Endothelial cell of umbilical vein (primary cell): ENCODE data around the gene CACNA2D3. TPM values are rescaled to one million over a fixed set of nuclear protein-coding genes. Genes with fewer than 3 reads are reported as not detected.

Experiments used
- BruUV-seq: library from RNA; stranded (reverse); fragments of 400-500 nt; replicated peaks from 2 replicates; lab custom pipeline; 2021; lab: Mats Ljungman, UMichigan
- CTCF ChIA-PET: fragments of 300-600, 350-600 bp; sonication (Branson Sonifier 250); formaldehyde crosslinking; loops from one replicate; lab custom pipeline; 2021; ENCODE audit warnings: antibody characterized with exemption, inconsistent platforms; lab: Charles Lee
- POLR2A ChIA-PET: fragments of 300-600, 350-600 bp; sonication (Branson Sonifier 250); formaldehyde crosslinking; loops from one replicate; lab custom pipeline; 2021; ENCODE audit warnings: antibody characterized with exemption, inconsistent platforms; lab: Charles Lee
- DNase-seq: peaks from one replicate; pipeline ENCODE4 v3.0.0-alpha.2; 2011; ENCODE audit warnings: low read depth, low spot score
- FAIRE-seq: peaks from 2 replicates; lab custom pipeline; 2011; peaks lifted over from hg19 to GRCh38; lab: Jason Lieb, UNC
- H2AFZ ChIP-seq: 2 replicates; pipeline ENCODE4 v1.6.0; 2012; ENCODE audit warnings: low read depth, low read length, control low read depth, inconsistent platforms
- H3K27ac ChIP-seq: 2 replicates; pipeline ENCODE4 v1.5.1; 2011; ENCODE audit warnings: low read depth, mild to moderate bottlenecking, control low read depth, low read length, moderate library complexity; ENCODE audit not compliant: insufficient read depth
- H3K27me3 ChIP-seq, 2 experiments: 2 replicates each; pipeline versions ENCODE4 v1.6.0 to v1.6.1; 2011; ENCODE audit warnings: low read length in 2 of 2, mixed read lengths in 1 of 2; ENCODE audit not compliant: control insufficient read depth in 2 of 2, insufficient read depth in 2 of 2
- H3K36me3 ChIP-seq, 2 experiments: 2 replicates in 1 of 2; 3 replicates in 1 of 2; pipeline ENCODE4 v1.5.1; 2011; ENCODE audit warnings: low read length in 2 of 2, mild to moderate bottlenecking in 1 of 2, moderate library complexity in 1 of 2; ENCODE audit not compliant: control insufficient read depth in 2 of 2, insufficient read depth in 2 of 2; ENCODE audit errors: extremely low read depth in 1 of 2
- H3K4me1 ChIP-seq: 3 replicates; pipeline ENCODE4 v1.5.1; 2011; ENCODE audit warnings: mild to moderate bottlenecking, low read length; ENCODE audit not compliant: control insufficient read depth, insufficient read depth; ENCODE audit errors: extremely low read depth
- H3K4me2 ChIP-seq: 2 replicates; pipeline ENCODE4 v1.6.1; 2011; ENCODE audit warnings: low read length, control low read depth, mixed read lengths; ENCODE audit not compliant: insufficient read depth
- H3K4me3 ChIP-seq, 3 experiments: fragments of 200-600 bp in 1 of 3; sonication (generic), shearing (Covaris generic) in 1 of 3; replicated peaks in 1 of 3; 2 replicates each; pipeline ENCODE4 v1.5.1; 2011 to 2016; ENCODE audit warnings: control low read depth in 3 of 3, low read length in 3 of 3, mild to moderate bottlenecking in 2 of 3, inconsistent platforms in 1 of 3, low read depth in 1 of 3, moderate library complexity in 1 of 3; ENCODE audit not compliant: insufficient read depth in 1 of 3
- H3K79me2 ChIP-seq: 2 replicates; pipeline ENCODE4 v1.6.0; 2012; ENCODE audit warnings: low read length, inconsistent platforms; ENCODE audit not compliant: control insufficient read depth, insufficient read depth
- H3K9ac ChIP-seq: replicated peaks from 2 replicates; pipeline ENCODE3; 2011; ENCODE audit warnings: low read length, control low read depth; ENCODE audit not compliant: insufficient read depth; ENCODE audit errors: extremely low read depth
- H3K9me1 ChIP-seq: replicated peaks from 3 replicates; pipeline ENCODE4 v1.6.0; 2011; ENCODE audit warnings: mild to moderate bottlenecking, low read length; ENCODE audit not compliant: control insufficient read depth, insufficient read depth; ENCODE audit errors: extremely low read depth
- H3K9me3 ChIP-seq: replicated peaks from 2 replicates; pipeline ENCODE4 v1.5.1; 2012; ENCODE audit warnings: low read length, inconsistent platforms; ENCODE audit not compliant: control insufficient read depth, insufficient read depth
- H4K20me1 ChIP-seq: replicated peaks from 2 replicates; pipeline ENCODE3; 2011; ENCODE audit warnings: mild to moderate bottlenecking, low read length; ENCODE audit not compliant: control insufficient read depth, insufficient read depth; ENCODE audit errors: extremely low read depth
- EZH2 ChIP-seq: IDR thresholded peaks from 2 replicates; pipeline ENCODE4 v1.6.1; 2012; ENCODE audit warnings: borderline replicate concordance, low read depth, mild to moderate bottlenecking, moderate library complexity, low read length, inconsistent platforms; ENCODE audit not compliant: severe bottlenecking
- FOS ChIP-seq: IDR thresholded peaks from 2 replicates; pipeline ENCODE4 v1.6.1; 2011; ENCODE audit warnings: mild to moderate bottlenecking, low read length, moderate library complexity, borderline replicate concordance; ENCODE audit not compliant: insufficient read depth
- GATA2 ChIP-seq: IDR thresholded peaks from 2 replicates; pipeline ENCODE4 v1.7.0; 2011; ENCODE audit warnings: low read depth, mild to moderate bottlenecking, moderate library complexity, mixed read lengths, low read length; ENCODE audit not compliant: insufficient read length, insufficient read depth
- JUN ChIP-seq: IDR thresholded peaks from 2 replicates; pipeline ENCODE4 v1.6.1; 2011; ENCODE audit warnings: borderline replicate concordance, low read depth; ENCODE audit not compliant: insufficient read length, insufficient read depth
- MYC ChIP-seq: IDR thresholded peaks from one replicate; pipeline ENCODE4 v1.6.1; 2011; ENCODE audit warnings: mild to moderate bottlenecking, low read depth, low read length
- POLR2A ChIP-seq: IDR thresholded peaks from 2 replicates; pipeline ENCODE4 v1.6.1; 2012; ENCODE audit warnings: low read depth, mild to moderate bottlenecking, control low read depth, low read length
- POLR2AphosphoS5 ChIP-seq: IDR thresholded peaks from 2 replicates; pipeline ENCODE4 v1.6.1; 2012; ENCODE audit warnings: low read depth, mild to moderate bottlenecking, control low read depth, low read length, moderate library complexity; ENCODE audit not compliant: insufficient read depth
- dilution Hi-C: fragments of 300-500 bp; cut with MboI; formaldehyde crosslinking; loops from one replicate; pipeline ENCODE4 v1.15.0; 2019; ENCODE audit warnings: low sequenced_read_pairs; ENCODE audit not compliant: extremely low pct_ligation_motif_present
- intact Hi-C: fragments of 100-400 bp; cut with micrococcal nuclease; formaldehyde crosslinking; loops from one replicate; pipeline ENCODE4 v1.10.0; 2022
- polyA plus RNA-seq, 4 experiments: library from polyadenylated mRNA; depleted of rRNA in 3 of 4; stranded (reverse) in 3 of 4; unstranded in 1 of 4; fragments of >200 nt; gene quantifications; 2 replicates each; pipeline versions ENCODE4 v1.2.1 to v1.2.3, GENCODE V29; 2011 to 2012; ENCODE audit warnings: missing spikeins in 1 of 4
- total RNA-seq: library from RNA; stranded (reverse); gene quantifications from 2 replicates; pipeline ENCODE4 v1.2.3, GENCODE V29; 2021
- TF ChIP-seq, protein P1 (sequence below): IDR thresholded peaks from 2 replicates; pipeline ENCODE4 v1.6.1; 2011; ENCODE audit not compliant: insufficient read depth, insufficient read length
- TF ChIP-seq, protein P2 (sequence below), 2 donors: IDR thresholded peaks; 1 replicate in 1 of 2; 2 replicates in 1 of 2; pipeline ENCODE4 v1.5.1; 2011; ENCODE audit warnings: low read length in 2 of 2, mild to moderate bottlenecking in 2 of 2, moderate library complexity in 2 of 2, control low read depth in 1 of 2, inconsistent platforms in 1 of 2, low read depth in 1 of 2; ENCODE audit not compliant: insufficient read depth in 1 of 2; ENCODE audit errors: extremely low read depth in 1 of 2

Gene CACNA2D3
- total and polyA plus RNA-seq, 2 donors (not counting 3 experiments of a cell fraction or from before 2014, with no cell fraction given), result not detected

DNA sequence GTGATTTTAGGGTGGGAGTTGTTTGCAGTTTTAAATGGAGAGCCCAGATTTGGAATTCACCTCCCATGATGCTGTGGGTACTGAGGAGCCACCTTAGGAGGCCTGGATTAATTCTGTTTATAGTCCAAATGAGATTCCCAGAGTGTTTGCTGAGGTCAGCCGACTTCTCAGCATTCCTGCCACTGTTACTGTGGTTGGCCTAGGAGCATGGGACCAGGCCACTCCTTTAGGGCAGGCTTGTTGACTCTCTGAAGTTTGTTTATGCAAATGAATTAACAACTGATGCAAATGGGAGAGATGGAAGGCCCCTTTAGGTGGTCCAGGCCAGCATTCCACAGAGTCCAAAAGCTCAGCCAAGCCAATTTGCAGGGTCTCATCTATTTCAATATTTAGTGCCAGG lies 46.1 kb downstream of the CACNA2D3 start:
- H3K27me3 ChIP-seq, result no peaks in the 10 kb centered on the region
- no peak overlapping the region for H3K4me3 ChIP-seq
- intact Hi-C loops (no loop called here), dilution Hi-C loops (no loop called here)
- ChIA-PET POLR2A (no interaction called here), CTCF (no interaction called here)
- H3K9ac ChIP-seq, result no peak overlapping the region
- H2AFZ ChIP-seq, result no peak overlapping the region
- no peak overlapping the region for H3K4me2 ChIP-seq
- peaks cover 13% of the 10 kb centered on the region for H3K9me3 ChIP-seq
- H3K36me3 ChIP-seq, result no peaks in the 10 kb centered on the region
- no peaks in the 10 kb centered on the region for H3K9me1 ChIP-seq
- H4K20me1 ChIP-seq, result no peaks in the 10 kb centered on the region
- FAIRE-seq (no peak), DNase-seq (no peak)
- no peaks in the 10 kb centered on the region for H3K4me1 ChIP-seq
- H3K27ac ChIP-seq, result no peak overlapping the region
- no TSS peak for BruUV-seq
- no peaks in the 10 kb centered on the region for H3K79me2 ChIP-seq
- no peak for TF ChIP-seq POLR2AphosphoS5
- TF ChIP-seq GATA2, result no peak
- TF ChIP-seq JUN, result no peak
- TF ChIP-seq, protein P1, sequence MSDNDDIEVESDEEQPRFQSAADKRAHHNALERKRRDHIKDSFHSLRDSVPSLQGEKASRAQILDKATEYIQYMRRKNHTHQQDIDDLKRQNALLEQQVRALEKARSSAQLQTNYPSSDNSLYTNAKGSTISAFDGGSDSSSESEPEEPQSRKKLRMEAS, result no peak
- no peak for TF ChIP-seq FOS

DNA sequence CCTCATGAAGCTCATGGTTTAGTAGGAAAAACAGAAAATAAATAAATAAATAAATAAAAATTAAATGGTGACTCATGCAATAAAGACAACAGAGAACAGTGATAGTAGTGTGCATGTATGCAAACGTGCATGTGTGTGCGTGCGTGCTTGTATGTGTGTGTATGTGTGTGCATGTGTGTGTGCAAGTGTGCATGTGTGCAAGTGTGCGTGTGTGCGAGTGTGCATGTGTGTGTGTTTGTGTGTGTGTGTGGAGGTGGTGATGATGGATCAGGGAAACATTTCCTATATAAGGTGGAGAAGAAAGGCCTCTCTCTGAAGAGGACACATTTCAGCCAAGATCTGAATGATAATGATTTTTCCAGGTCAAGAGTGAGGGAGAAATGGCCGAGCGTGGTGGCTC lies 47.2 kb downstream of the CACNA2D3 start:
- H2AFZ ChIP-seq, result no peak overlapping the region
- POLR2A ChIA-PET, result no interaction called here
- FAIRE-seq (no peak), DNase-seq (no peak)
- TF ChIP-seq MYC (no peak), GATA2 (no peak), FOS (no peak), JUN (no peak), EZH2 (no peak), POLR2A (no peak), POLR2AphosphoS5 (no peak)
- TF ChIP-seq, protein P2, sequence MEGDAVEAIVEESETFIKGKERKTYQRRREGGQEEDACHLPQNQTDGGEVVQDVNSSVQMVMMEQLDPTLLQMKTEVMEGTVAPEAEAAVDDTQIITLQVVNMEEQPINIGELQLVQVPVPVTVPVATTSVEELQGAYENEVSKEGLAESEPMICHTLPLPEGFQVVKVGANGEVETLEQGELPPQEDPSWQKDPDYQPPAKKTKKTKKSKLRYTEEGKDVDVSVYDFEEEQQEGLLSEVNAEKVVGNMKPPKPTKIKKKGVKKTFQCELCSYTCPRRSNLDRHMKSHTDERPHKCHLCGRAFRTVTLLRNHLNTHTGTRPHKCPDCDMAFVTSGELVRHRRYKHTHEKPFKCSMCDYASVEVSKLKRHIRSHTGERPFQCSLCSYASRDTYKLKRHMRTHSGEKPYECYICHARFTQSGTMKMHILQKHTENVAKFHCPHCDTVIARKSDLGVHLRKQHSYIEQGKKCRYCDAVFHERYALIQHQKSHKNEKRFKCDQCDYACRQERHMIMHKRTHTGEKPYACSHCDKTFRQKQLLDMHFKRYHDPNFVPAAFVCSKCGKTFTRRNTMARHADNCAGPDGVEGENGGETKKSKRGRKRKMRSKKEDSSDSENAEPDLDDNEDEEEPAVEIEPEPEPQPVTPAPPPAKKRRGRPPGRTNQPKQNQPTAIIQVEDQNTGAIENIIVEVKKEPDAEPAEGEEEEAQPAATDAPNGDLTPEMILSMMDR (IDR thresholded peaks at IDR 0.05; ENCODE audit: extremely low read depth in 1 of 2, insufficient read depth in 1 of 2, low read depth in 1 of 2, low read length in 2 of 2), result no peak
- TF ChIP-seq, protein P1, result no peak
- H3K9me3 ChIP-seq, result peaks cover 7% of the 10 kb centered on the region
- dilution Hi-C loops, result no loop called here
- no peak overlapping the region for H3K9ac ChIP-seq
- H3K36me3 ChIP-seq, result no peaks in the 10 kb centered on the region
- no peaks in the 10 kb centered on the region for H3K79me2 ChIP-seq
- H4K20me1 ChIP-seq, result no peaks in the 10 kb centered on the region
- no peak overlapping the region for H3K27ac ChIP-seq
- no TSS peak for BruUV-seq
- no peaks in the 10 kb centered on the region for H3K9me1 ChIP-seq
- CTCF ChIA-PET, result no interaction called here
- H3K27me3 ChIP-seq, result no peaks in the 10 kb centered on the region
- H3K4me2 ChIP-seq, result no peak overlapping the region
- H3K4me3 ChIP-seq, result no peak overlapping the region
- H3K4me1 ChIP-seq, result no peaks in the 10 kb centered on the region
- intact Hi-C loops, result no loop called here
